ENCODE data around the gene ITFG1. TPM values are rescaled to one million over a fixed set of nuclear protein-coding genes. Genes with fewer than 3 reads are reported as not detected.
A peak's percentile ranks its signal among the peaks of the same experiment; 100 is the strongest.

ITFG1 gene
- polyA plus RNA-seq, 3 donors = 28.9 to 62.5 (median 35.3) TPM

GRCh38 chr16:47311738-47312505 is 148.9 kb downstream of the ITFG1 start:
- H3K27ac ChIP-seq (ENCODE audit: low read depth in 1 of 2, low read length in 2 of 2) = no peak overlapping the region
- Mint-ChIP-seq H3K36me3 (peaks cover 21 to 22% of the 10 kb centered on the region in 2 donors), H3K27ac (no peak overlapping the region), H3K9me3 (peaks cover 0 to 3% (median 0%) of the 10 kb centered on the region in 7 donors), H3K4me1 (peaks cover 2% of the 10 kb centered on the region), H3K4me3 (no peak overlapping the region), H3K27me3 (ENCODE audit: low read depth in 3 of 3) (no peaks in the 10 kb centered on the region)
- intact Hi-C loops (cut with micrococcal nuclease) = no loop called here
- H3K79me2 ChIP-seq (ENCODE audit: insufficient read depth, low read length) = no peaks in the 10 kb centered on the region
- DNase-seq = no peak
- no peak overlapping the region for H2AFZ ChIP-seq (ENCODE audit: insufficient read depth, low read depth, low read length, poor library complexity, severe bottlenecking)
- no peaks in the 10 kb centered on the region for H3K4me1 ChIP-seq (ENCODE audit: control insufficient read depth in 1 of 2, insufficient read depth in 2 of 2, low read length in 2 of 2)
- no peaks in the 10 kb centered on the region for H4K20me1 ChIP-seq (ENCODE audit: insufficient read depth, low read length)
- TF ChIP-seq, protein P1, sequence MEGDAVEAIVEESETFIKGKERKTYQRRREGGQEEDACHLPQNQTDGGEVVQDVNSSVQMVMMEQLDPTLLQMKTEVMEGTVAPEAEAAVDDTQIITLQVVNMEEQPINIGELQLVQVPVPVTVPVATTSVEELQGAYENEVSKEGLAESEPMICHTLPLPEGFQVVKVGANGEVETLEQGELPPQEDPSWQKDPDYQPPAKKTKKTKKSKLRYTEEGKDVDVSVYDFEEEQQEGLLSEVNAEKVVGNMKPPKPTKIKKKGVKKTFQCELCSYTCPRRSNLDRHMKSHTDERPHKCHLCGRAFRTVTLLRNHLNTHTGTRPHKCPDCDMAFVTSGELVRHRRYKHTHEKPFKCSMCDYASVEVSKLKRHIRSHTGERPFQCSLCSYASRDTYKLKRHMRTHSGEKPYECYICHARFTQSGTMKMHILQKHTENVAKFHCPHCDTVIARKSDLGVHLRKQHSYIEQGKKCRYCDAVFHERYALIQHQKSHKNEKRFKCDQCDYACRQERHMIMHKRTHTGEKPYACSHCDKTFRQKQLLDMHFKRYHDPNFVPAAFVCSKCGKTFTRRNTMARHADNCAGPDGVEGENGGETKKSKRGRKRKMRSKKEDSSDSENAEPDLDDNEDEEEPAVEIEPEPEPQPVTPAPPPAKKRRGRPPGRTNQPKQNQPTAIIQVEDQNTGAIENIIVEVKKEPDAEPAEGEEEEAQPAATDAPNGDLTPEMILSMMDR (IDR thresholded peaks at IDR 0.05) = no peak
- no peak overlapping the region for H3K4me3 ChIP-seq (replicated peaks in 1 of 3; ENCODE audit: low read depth in 2 of 3, low read length in 3 of 3)
- peaks cover 15 to 38% of the 10 kb centered on the region in 2 donors for H3K36me3 ChIP-seq (replicated peaks in 1 of 2; ENCODE audit: control insufficient read depth in 1 of 2, insufficient read depth in 2 of 2, low read length in 2 of 2)
- H3K4me2 ChIP-seq (replicated peaks; ENCODE audit: extremely low read depth, low read length, poor library complexity, severe bottlenecking) = no peak overlapping the region
- H3K9ac ChIP-seq (ENCODE audit: insufficient read depth, low read length, poor library complexity, severe bottlenecking) = no peak overlapping the region
- H3K9me3 ChIP-seq (replicated peaks in 1 of 2; ENCODE audit: control insufficient read depth in 1 of 2, insufficient read depth in 1 of 2, low read length in 2 of 2) = no peaks in the 10 kb centered on the region
- no peaks in the 10 kb centered on the region for H3K27me3 ChIP-seq (ENCODE audit: control insufficient read depth in 2 of 2, insufficient read depth in 2 of 2, low read length in 2 of 2)
- 97% methylated on average over 6 of the region's 8 CpGs for WGBS (ENCODE audit: insufficient coverage)

GRCh38 chr16:47310792-47311211 is 150.1 kb downstream of the ITFG1 start:
- peak overlapping the region in 1 of 2 donors; percentile 41 for H3K27ac ChIP-seq (ENCODE audit: low read depth in 1 of 2, low read length in 2 of 2)
- Mint-ChIP-seq H3K4me1 (peaks cover 2% of the 10 kb centered on the region), H3K27ac (peak overlapping the region in 1 of 7 donors; percentile 22), H3K4me3 (no peak overlapping the region), H3K27me3 (ENCODE audit: low read depth in 3 of 3) (no peaks in the 10 kb centered on the region), H3K36me3 (peaks cover 22 to 23% of the 10 kb centered on the region in 2 donors), H3K9me3 (peaks cover 0 to 4% (median 0%) of the 10 kb centered on the region in 7 donors)
- H2AFZ ChIP-seq (ENCODE audit: insufficient read depth, low read depth, low read length, poor library complexity, severe bottlenecking) = no peak overlapping the region
- peaks cover 15 to 38% of the 10 kb centered on the region in 2 donors for H3K36me3 ChIP-seq (replicated peaks in 1 of 2; ENCODE audit: control insufficient read depth in 1 of 2, insufficient read depth in 2 of 2, low read length in 2 of 2)
- TF ChIP-seq, protein P1 (IDR thresholded peaks at IDR 0.05) = no peak
- no peak overlapping the region for H3K4me2 ChIP-seq (replicated peaks; ENCODE audit: extremely low read depth, low read length, poor library complexity, severe bottlenecking)
- no peaks in the 10 kb centered on the region for H3K9me3 ChIP-seq (replicated peaks in 1 of 2; ENCODE audit: control insufficient read depth in 1 of 2, insufficient read depth in 1 of 2, low read length in 2 of 2)
- H3K4me1 ChIP-seq (ENCODE audit: control insufficient read depth in 1 of 2, insufficient read depth in 2 of 2, low read length in 2 of 2) = no peaks in the 10 kb centered on the region
- no CpG with 5 or more reads among the region's 1 CpG for WGBS (ENCODE audit: insufficient coverage)
- H3K27me3 ChIP-seq (ENCODE audit: control insufficient read depth in 2 of 2, insufficient read depth in 2 of 2, low read length in 2 of 2) = no peaks in the 10 kb centered on the region
- no peaks in the 10 kb centered on the region for H4K20me1 ChIP-seq (ENCODE audit: insufficient read depth, low read length)
- DNase-seq = peak in 1 of 3 donors; percentile 2
- no peak overlapping the region for H3K4me3 ChIP-seq (replicated peaks in 1 of 3; ENCODE audit: low read depth in 2 of 3, low read length in 3 of 3)
- no peak overlapping the region for H3K9ac ChIP-seq (ENCODE audit: insufficient read depth, low read length, poor library complexity, severe bottlenecking)
- intact Hi-C loops (cut with micrococcal nuclease) = no loop called here
- no peaks in the 10 kb centered on the region for H3K79me2 ChIP-seq (ENCODE audit: insufficient read depth, low read length)

Measured in CD14-positive monocyte (primary cell).